Prostate gland (tissue), 2 donors: Measurements from ENCODE around the gene PTPN23.

Source experiments
- CTCF ChIP-seq, 4 experiments: fragments of 200-600 bp in 2 of 4; fragments of 450-650 bp in 2 of 4; sonication (generic) in 2 of 4; IDR thresholded peaks; 1 replicate in 3 of 4; 2 replicates in 1 of 4; pipeline ENCODE4 v1.5.1; 2016 to 2019; ENCODE audit warnings: antibody characterized with exemption in 4 of 4, mild to moderate bottlenecking in 2 of 4, moderate library complexity in 2 of 4
- POLR2A ChIP-seq: fragments of 450-650 bp; IDR thresholded peaks from one replicate; pipeline ENCODE4 v1.6.1; 2016; ENCODE audit warnings: antibody characterized with exemption, mild to moderate bottlenecking
- POLR2AphosphoS5 ChIP-seq: sonication (generic); formaldehyde crosslinking; IDR thresholded peaks from one replicate; pipeline ENCODE4 v1.6.1; 2017; ENCODE audit warnings: antibody characterized with exemption

- TF ChIP-seq CTCF (IDR thresholded peaks at IDR 0.05) (peak in 1 of 4 experiments; percentile 22), POLR2A (peak; percentile 76), POLR2AphosphoS5 (peak; percentile 99)
These were observed at the start of gene PTPN23 for GRCh38 chr3:47380601-47381316.
